ENCODE data around the gene IL23R.

DNA sequence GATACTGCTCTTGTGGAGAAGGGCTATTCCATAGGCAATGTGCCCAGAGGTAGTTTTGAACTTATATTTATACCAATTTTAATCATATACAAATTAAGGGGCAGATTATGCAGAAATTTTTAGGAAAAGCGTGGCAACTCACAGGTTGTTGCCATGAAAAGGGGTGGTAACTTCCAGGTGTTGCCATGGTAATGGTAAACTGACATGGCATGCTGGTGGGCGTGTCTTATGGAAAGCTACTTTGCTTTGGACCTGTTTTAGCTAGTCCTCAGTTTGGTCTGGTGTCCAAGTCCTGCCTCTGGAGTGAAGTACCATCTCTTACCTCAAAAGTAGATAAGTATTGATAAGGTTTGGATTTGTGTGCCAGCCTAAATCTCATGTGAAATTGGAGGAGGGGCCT, 7.9 kb upstream of the IL23R start:
- TF ChIP-seq, protein P1, sequence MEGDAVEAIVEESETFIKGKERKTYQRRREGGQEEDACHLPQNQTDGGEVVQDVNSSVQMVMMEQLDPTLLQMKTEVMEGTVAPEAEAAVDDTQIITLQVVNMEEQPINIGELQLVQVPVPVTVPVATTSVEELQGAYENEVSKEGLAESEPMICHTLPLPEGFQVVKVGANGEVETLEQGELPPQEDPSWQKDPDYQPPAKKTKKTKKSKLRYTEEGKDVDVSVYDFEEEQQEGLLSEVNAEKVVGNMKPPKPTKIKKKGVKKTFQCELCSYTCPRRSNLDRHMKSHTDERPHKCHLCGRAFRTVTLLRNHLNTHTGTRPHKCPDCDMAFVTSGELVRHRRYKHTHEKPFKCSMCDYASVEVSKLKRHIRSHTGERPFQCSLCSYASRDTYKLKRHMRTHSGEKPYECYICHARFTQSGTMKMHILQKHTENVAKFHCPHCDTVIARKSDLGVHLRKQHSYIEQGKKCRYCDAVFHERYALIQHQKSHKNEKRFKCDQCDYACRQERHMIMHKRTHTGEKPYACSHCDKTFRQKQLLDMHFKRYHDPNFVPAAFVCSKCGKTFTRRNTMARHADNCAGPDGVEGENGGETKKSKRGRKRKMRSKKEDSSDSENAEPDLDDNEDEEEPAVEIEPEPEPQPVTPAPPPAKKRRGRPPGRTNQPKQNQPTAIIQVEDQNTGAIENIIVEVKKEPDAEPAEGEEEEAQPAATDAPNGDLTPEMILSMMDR (optimal IDR thresholded peaks at IDR 0.05 in 1 of 3, IDR thresholded peaks at IDR 0.05 in 1 of 3, conservative IDR thresholded peaks at IDR 0.05 in 1 of 3; ENCODE audit: extremely low read depth in 1 of 3, insufficient read depth in 2 of 3, low read length in 3 of 3), result no peak
- no peak for TF ChIP-seq EZH2 (IDR thresholded peaks at IDR 0.05; ENCODE audit: low read length)
